Upper lobe of left lung (tissue), 4 donors: ENCODE results near the gene SEPSECS.

ENCODE experiments used
- EP300 ChIP-seq, 4 donors: sonication (generic); formaldehyde crosslinking; IDR thresholded peaks; one replicate each; pipeline ENCODE4 v1.5.1; 2017; ENCODE audit warnings: antibody characterized with exemption in 4 of 4, control low read depth in 2 of 4
- POLR2A ChIP-seq, 4 donors: fragments of 450-650 bp; IDR thresholded peaks; one replicate each; pipeline ENCODE4 v1.5.1; 2016 to 2017; ENCODE audit warnings: antibody characterized with exemption in 4 of 4, mild to moderate bottlenecking in 2 of 4
- POLR2AphosphoS5 ChIP-seq, 2 donors: sonication (generic); formaldehyde crosslinking; IDR thresholded peaks; one replicate each; pipeline ENCODE4 v1.5.1; 2017; ENCODE audit warnings: antibody characterized with exemption in 2 of 2
- TF ChIP-seq, protein P1 (sequence below), 6 experiments: fragments of 450-650 bp in 4 of 6; fragments of 200-600 bp in 2 of 6; sonication (generic) in 2 of 6; IDR thresholded peaks; one replicate each; pipeline ENCODE4 v1.5.1; 2016 to 2019; ENCODE audit warnings: antibody characterized with exemption in 6 of 6

DNA sequence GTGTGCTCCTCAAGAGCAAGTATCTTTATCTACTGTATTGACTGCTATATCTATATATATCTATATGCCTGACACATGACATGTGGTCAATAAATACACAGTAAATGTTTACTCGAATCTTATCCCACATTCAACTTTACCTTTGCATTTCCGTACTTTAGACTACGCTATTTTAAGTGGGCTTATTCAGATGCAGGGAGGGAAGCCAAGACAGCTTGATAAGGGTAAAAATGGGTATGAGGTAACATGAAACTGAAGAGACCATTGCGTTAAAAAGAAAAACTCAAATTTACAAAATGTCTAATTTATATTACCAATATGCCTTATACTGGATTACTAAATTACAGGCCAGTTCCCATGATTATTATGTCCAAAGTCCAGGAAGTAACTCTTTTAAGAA lies 17.8 kb downstream of the SEPSECS start:
- TF ChIP-seq POLR2AphosphoS5 (IDR thresholded peaks at IDR 0.05) (no peak), EP300 (IDR thresholded peaks at IDR 0.05) (no peak), POLR2A (IDR thresholded peaks at IDR 0.05) (no peak)
- TF ChIP-seq, protein P1, sequence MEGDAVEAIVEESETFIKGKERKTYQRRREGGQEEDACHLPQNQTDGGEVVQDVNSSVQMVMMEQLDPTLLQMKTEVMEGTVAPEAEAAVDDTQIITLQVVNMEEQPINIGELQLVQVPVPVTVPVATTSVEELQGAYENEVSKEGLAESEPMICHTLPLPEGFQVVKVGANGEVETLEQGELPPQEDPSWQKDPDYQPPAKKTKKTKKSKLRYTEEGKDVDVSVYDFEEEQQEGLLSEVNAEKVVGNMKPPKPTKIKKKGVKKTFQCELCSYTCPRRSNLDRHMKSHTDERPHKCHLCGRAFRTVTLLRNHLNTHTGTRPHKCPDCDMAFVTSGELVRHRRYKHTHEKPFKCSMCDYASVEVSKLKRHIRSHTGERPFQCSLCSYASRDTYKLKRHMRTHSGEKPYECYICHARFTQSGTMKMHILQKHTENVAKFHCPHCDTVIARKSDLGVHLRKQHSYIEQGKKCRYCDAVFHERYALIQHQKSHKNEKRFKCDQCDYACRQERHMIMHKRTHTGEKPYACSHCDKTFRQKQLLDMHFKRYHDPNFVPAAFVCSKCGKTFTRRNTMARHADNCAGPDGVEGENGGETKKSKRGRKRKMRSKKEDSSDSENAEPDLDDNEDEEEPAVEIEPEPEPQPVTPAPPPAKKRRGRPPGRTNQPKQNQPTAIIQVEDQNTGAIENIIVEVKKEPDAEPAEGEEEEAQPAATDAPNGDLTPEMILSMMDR (IDR thresholded peaks at IDR 0.05), result no peak
